CD14-positive monocyte (primary cell): ENCODE results near the gene CD300A. TPM values are rescaled to one million over a fixed set of nuclear protein-coding genes. Genes with fewer than 3 reads are reported as not detected.
A peak's percentile ranks its signal among the peaks of the same experiment; 100 is the strongest.

Experiments
- DNase-seq, 3 donors: peaks; one replicate each; pipeline ENCODE4 v3.0.0-alpha.2; 2011 to 2022
- H2AFZ ChIP-seq: 2 replicates; pipeline ENCODE4 v1.6.0; 2012; ENCODE audit warnings: mild to moderate bottlenecking, low read depth, low read length, inconsistent platforms; ENCODE audit not compliant: insufficient read depth, poor library complexity, severe bottlenecking
- H3K27ac ChIP-seq, 2 donors: 1 replicate in 1 of 2; 2 replicates in 1 of 2; pipeline ENCODE4 v1.5.1; 2012 to 2013; ENCODE audit warnings: low read length in 2 of 2, control low read depth in 1 of 2, inconsistent platforms in 1 of 2, low read depth in 1 of 2, mild to moderate bottlenecking in 1 of 2
- H3K27me3 ChIP-seq, 2 donors: one replicate each; pipeline versions ENCODE4 v1.6.0 to v1.6.1; 2011 to 2013; ENCODE audit warnings: low read length in 2 of 2; ENCODE audit not compliant: control insufficient read depth in 2 of 2, insufficient read depth in 2 of 2
- H3K36me3 ChIP-seq, 2 donors: replicated peaks in 1 of 2; 1 replicate in 1 of 2; 2 replicates in 1 of 2; pipeline versions ENCODE4 v1.5.1 to v1.6.1; 2012 to 2013; ENCODE audit warnings: low read length in 2 of 2, control low read depth in 1 of 2, inconsistent platforms in 1 of 2, mild to moderate bottlenecking in 1 of 2; ENCODE audit not compliant: insufficient read depth in 2 of 2, control insufficient read depth in 1 of 2
- H3K4me1 ChIP-seq, 2 donors: 1 replicate in 1 of 2; 2 replicates in 1 of 2; pipeline versions ENCODE4 v1.5.1 to v1.6.1; 2012 to 2013; ENCODE audit warnings: low read length in 2 of 2, control low read depth in 1 of 2, inconsistent platforms in 1 of 2, mild to moderate bottlenecking in 1 of 2, moderate library complexity in 1 of 2; ENCODE audit not compliant: insufficient read depth in 2 of 2, control insufficient read depth in 1 of 2
- H3K4me2 ChIP-seq: replicated peaks from 2 replicates; pipeline ENCODE3; 2012; ENCODE audit warnings: low read length, moderate library complexity, mild to moderate bottlenecking; ENCODE audit not compliant: poor library complexity, severe bottlenecking; ENCODE audit errors: extremely low read depth
- H3K4me3 ChIP-seq, 3 experiments: fragments of 200-600 bp in 1 of 3; sonication (generic) in 1 of 3; replicated peaks in 1 of 3; 1 replicate in 2 of 3; 2 replicates in 1 of 3; pipeline ENCODE4 v1.5.1; 2011 to 2013; ENCODE audit warnings: low read length in 3 of 3, mild to moderate bottlenecking in 3 of 3, control low read depth in 2 of 3, low read depth in 2 of 3, inconsistent platforms in 1 of 3, moderate library complexity in 1 of 3
- H3K79me2 ChIP-seq: 2 replicates; pipeline ENCODE4 v1.6.0; 2012; ENCODE audit warnings: mild to moderate bottlenecking, control low read depth, inconsistent platforms, low read length, moderate library complexity; ENCODE audit not compliant: insufficient read depth
- H3K9ac ChIP-seq: 2 replicates; pipeline ENCODE4 v1.6.0; 2017; ENCODE audit warnings: low read length, mild to moderate bottlenecking; ENCODE audit not compliant: insufficient read depth, poor library complexity, severe bottlenecking
- H3K9me3 ChIP-seq, 2 donors: replicated peaks in 1 of 2; 1 replicate in 1 of 2; 2 replicates in 1 of 2; pipeline versions ENCODE4 v1.5.1 to v1.6.1; 2012 to 2013; ENCODE audit warnings: low read length in 2 of 2, control low read depth in 1 of 2; ENCODE audit not compliant: control insufficient read depth in 1 of 2, insufficient read depth in 1 of 2
- H4K20me1 ChIP-seq: 2 replicates; pipeline ENCODE4 v1.6.0; 2012; ENCODE audit warnings: mild to moderate bottlenecking, low read length, control low read depth, moderate library complexity; ENCODE audit not compliant: insufficient read depth
- H3K27ac Mint-ChIP-seq, 7 donors: one replicate each; pipeline ENCODE4 v1.8.0; 2020; ENCODE audit warnings: mild to moderate bottlenecking in 7 of 7, mixed read lengths in 7 of 7, moderate library complexity in 6 of 7, inconsistent platforms in 2 of 7
- H3K27me3 Mint-ChIP-seq, 3 donors: one replicate each; pipeline ENCODE4 v1.8.0; 2021 to 2022; ENCODE audit warnings: low read depth in 3 of 3, mild to moderate bottlenecking in 3 of 3, mixed read lengths in 3 of 3, moderate library complexity in 3 of 3, inconsistent platforms in 1 of 3
- H3K36me3 Mint-ChIP-seq, 2 donors: one replicate each; pipeline ENCODE4 v1.8.0; 2020; ENCODE audit warnings: mixed read lengths in 2 of 2, inconsistent platforms in 1 of 2, mild to moderate bottlenecking in 1 of 2
- H3K4me1 Mint-ChIP-seq: one replicate; pipeline ENCODE4 v1.8.0; 2020; ENCODE audit warnings: mild to moderate bottlenecking, mixed read lengths
- H3K4me3 Mint-ChIP-seq, 2 donors: one replicate each; pipeline ENCODE4 v1.8.0; 2020; ENCODE audit warnings: mild to moderate bottlenecking in 2 of 2, mixed read lengths in 2 of 2, moderate library complexity in 1 of 2
- H3K9me3 Mint-ChIP-seq, 7 donors: one replicate each; pipeline ENCODE4 v1.8.0; 2020 to 2022; ENCODE audit warnings: mixed read lengths in 7 of 7, mild to moderate bottlenecking in 6 of 7, moderate library complexity in 6 of 7, inconsistent platforms in 2 of 7
- WGBS: methylation state at CpG from one replicate; pipeline ENCODE4 v1.1.5; 2013; ENCODE audit warnings: missing lambda C conversion rate; ENCODE audit not compliant: insufficient coverage; 5-methylcytosine and 5-hydroxymethylcytosine counted together
- intact Hi-C, 2 donors: fragments of 100-400 bp; cut with micrococcal nuclease; formaldehyde crosslinking; loops; one replicate each; pipeline versions ENCODE4 v1.15.0 to v1.15.1; 2023
- polyA plus RNA-seq, 3 donors: library from polyadenylated mRNA; depleted of rRNA in 1 of 3; unstranded in 2 of 3; stranded (reverse) in 1 of 3; fragments of 300-500 nt in 2 of 3; fragments of >200 nt in 1 of 3; fragmentation: Illumina TruSeq in 2 of 3; gene quantifications; 1 replicate in 2 of 3; 2 replicates in 1 of 3; pipeline ENCODE4 v1.2.3, GENCODE V29; 2012 to 2021
- TF ChIP-seq, protein P1 (sequence below): fragments of 200-600 bp; IDR thresholded peaks from one replicate; pipeline ENCODE4 v1.8.0; 2022; ENCODE audit warnings: antibody characterized with exemption, mild to moderate bottlenecking

The CD300A gene
- polyA plus RNA-seq, 3 donors: 173 to 222 (median 212) TPM

DNA sequence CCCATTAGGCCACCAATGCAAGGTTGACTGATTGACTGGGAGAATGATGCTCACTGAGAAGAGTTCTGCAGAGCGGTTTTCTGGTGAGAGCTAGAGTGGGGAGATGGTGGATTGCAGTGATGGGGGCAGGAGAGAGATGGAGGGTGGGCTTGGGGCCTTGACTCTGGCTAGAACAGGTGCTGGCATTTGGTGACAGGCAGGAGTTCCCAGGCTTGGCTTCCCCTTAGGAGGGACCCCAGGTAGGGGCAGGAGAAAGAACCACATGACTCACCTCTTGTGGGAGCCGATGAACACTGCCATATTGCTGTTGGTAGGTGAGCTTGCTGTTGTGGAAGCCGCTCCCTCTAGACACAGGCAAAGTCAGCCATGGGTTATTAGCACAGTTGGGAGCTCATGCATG lies 56.9 kb downstream of the CD300A start:
- Histone ChIP-seq H3K4me3 (peak overlapping the region in 1 of 3 experiments; percentile 62), H3K79me2 (peaks cover 75% of the 10 kb centered on the region), H2AFZ (no peak overlapping the region), H3K4me1 (peaks cover 92 to 94% of the 10 kb centered on the region in 2 donors), H3K4me2 (no peak overlapping the region), H3K9ac (no peak overlapping the region), H3K9me3 (peaks cover 8 to 16% of the 10 kb centered on the region in 2 donors), H3K27me3 (no peaks in the 10 kb centered on the region), H3K27ac (peak overlapping the region; percentile 38 to 98), H3K36me3 (peaks cover 45 to 60% of the 10 kb centered on the region in 2 donors), H4K20me1 (no peaks in the 10 kb centered on the region)
- 100% methylated on average over 1 of the region's 3 CpGs for WGBS
- peaks cover 91% of the 10 kb centered on the region for H3K4me1 Mint-ChIP-seq
- DNase-seq: no peak
- TF ChIP-seq, protein P1, sequence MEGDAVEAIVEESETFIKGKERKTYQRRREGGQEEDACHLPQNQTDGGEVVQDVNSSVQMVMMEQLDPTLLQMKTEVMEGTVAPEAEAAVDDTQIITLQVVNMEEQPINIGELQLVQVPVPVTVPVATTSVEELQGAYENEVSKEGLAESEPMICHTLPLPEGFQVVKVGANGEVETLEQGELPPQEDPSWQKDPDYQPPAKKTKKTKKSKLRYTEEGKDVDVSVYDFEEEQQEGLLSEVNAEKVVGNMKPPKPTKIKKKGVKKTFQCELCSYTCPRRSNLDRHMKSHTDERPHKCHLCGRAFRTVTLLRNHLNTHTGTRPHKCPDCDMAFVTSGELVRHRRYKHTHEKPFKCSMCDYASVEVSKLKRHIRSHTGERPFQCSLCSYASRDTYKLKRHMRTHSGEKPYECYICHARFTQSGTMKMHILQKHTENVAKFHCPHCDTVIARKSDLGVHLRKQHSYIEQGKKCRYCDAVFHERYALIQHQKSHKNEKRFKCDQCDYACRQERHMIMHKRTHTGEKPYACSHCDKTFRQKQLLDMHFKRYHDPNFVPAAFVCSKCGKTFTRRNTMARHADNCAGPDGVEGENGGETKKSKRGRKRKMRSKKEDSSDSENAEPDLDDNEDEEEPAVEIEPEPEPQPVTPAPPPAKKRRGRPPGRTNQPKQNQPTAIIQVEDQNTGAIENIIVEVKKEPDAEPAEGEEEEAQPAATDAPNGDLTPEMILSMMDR: no peak
- H3K27ac Mint-ChIP-seq: peak overlapping the region; percentile 98 to 100 (median 100)
- no peaks in the 10 kb centered on the region for H3K27me3 Mint-ChIP-seq
- peaks cover 7 to 19% (median 12%) of the 10 kb centered on the region in 7 donors for H3K9me3 Mint-ChIP-seq
- intact Hi-C loops: no loop called here
- H3K4me3 Mint-ChIP-seq: no peak overlapping the region
- H3K36me3 Mint-ChIP-seq: peaks cover 67 to 77% of the 10 kb centered on the region in 2 donors

DNA sequence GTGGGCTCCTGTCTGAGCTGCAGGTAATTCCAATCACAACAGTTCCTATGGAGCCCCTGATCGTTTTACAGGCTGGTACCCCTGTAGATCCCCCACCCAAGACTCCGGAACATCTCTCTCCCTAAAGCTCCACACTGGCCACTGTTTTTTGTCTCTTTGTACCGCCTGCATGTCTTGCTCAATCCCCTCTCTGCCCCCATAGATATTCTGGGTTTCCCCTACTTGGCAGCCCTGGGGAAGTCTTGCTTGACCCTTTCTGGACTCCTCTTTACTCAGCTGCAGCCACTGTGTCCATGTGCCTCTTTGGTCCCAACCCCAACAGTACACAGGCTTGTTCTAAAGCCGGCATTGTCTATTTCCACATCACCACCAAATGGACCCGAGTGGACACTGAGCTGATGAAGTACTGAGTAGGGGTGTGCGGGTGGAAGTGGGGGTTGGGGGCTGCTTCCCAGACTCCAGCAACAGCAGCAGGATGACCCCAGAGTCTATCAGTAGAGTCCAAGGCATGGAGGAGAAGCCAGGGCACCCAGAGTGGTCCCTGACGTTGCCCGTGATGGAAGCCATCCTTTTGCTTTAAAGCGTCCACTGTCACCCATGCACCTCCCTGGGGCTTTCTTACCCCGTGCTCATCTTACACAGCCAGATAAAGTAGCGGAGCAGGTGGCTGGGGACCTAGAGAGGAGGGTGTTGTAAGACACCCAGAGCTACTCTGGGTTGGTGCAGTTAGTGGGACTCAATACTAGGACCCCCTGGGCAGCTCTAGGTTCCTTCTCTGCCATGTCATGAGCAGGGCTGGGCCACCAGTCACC lies 58.4 kb downstream of the CD300A start:
- H3K27ac ChIP-seq: peak overlapping the region; percentile 72 to 98
- Mint-ChIP-seq H3K4me1 (peaks cover 97% of the 10 kb centered on the region), H3K9me3 (peaks cover 5 to 14% (median 11%) of the 10 kb centered on the region in 7 donors), H3K27ac (peak overlapping the region; percentile 89 to 100 (median 99)), H3K27me3 (no peaks in the 10 kb centered on the region), H3K36me3 (peaks cover 64 to 81% of the 10 kb centered on the region in 2 donors), H3K4me3 (peak overlapping the region; percentile 61 to 83)
- H3K27me3 ChIP-seq: no peaks in the 10 kb centered on the region
- TF ChIP-seq, protein P1: no peak
- no peak overlapping the region for H2AFZ ChIP-seq
- H3K4me2 ChIP-seq: peak overlapping the region; percentile 71
- H3K9me3 ChIP-seq: peaks cover 8 to 16% of the 10 kb centered on the region in 2 donors
- peak in 1 of 3 donors; percentile 71 for DNase-seq
- 53% methylated on average over 6 of the region's 11 CpGs for WGBS
- no peaks in the 10 kb centered on the region for H4K20me1 ChIP-seq
- H3K79me2 ChIP-seq: peaks cover 84% of the 10 kb centered on the region
- intact Hi-C loops: no loop called here
- peaks cover 45 to 60% of the 10 kb centered on the region in 2 donors for H3K36me3 ChIP-seq
- peaks cover 98 to 100% of the 10 kb centered on the region in 2 donors for H3K4me1 ChIP-seq
- peak overlapping the region in 1 of 3 experiments; percentile 62 for H3K4me3 ChIP-seq
- peak overlapping the region; percentile 38 for H3K9ac ChIP-seq
